Putamen (tissue), 1 donor: ENCODE results near the gene TMCO5A.
"Not testable (repeated sequence)": the region's sequence is repeated elsewhere in the genome, so short reads cannot be mapped to it uniquely, and the experiment has no call there.

Experiments used
- DNase-seq: peaks from one replicate; pipeline ENCODE4 v3.0.0-alpha.2; 2016; ENCODE audit warnings: low spot score

The TMCO5A gene

DNA sequence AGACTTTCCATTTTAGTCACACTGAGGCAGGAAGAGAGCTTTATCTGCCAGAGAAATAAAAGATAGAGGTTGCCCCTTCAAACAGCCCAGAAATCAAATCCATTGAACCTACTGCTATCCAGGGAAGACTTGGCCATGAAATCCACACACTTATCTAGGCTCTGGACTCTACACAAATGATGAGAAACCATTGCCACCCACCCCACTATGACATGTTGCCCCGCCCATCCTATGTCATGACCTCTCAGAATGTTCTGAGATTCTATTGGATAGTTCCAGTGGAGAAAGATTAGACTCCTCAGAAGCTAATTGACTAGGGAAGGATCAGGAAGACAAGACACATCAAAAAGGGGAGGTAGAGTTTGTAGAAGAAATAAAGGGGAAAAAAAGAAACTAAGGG is at the start of gene TMCO5A:
Gene TMCO5A, plus strand, starts transcription at position 301 of the 400 bp plus-strand sequence. CDS start 1,684 bp downstream, outside the sequence.
- no peak for DNase-seq

DNA sequence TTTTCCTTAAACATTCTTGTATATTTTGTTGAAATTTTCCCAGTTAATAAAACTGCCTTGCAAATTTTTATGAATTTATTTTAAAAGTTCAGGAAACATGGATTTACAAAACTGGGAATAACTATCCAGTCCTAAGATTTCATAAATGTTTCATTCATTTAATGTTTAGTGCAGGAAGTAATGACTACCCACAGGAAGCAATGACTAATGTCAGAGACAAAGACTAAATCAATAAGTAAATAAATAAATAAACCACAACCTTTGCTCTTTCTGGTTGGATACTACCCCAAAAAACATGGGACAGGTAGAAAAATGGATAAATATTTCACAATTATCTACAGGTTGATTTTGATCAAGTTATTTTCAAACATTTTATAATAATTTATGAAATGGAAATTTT is 48.8 kb upstream of the TMCO5A start:
- no peak for DNase-seq

DNA sequence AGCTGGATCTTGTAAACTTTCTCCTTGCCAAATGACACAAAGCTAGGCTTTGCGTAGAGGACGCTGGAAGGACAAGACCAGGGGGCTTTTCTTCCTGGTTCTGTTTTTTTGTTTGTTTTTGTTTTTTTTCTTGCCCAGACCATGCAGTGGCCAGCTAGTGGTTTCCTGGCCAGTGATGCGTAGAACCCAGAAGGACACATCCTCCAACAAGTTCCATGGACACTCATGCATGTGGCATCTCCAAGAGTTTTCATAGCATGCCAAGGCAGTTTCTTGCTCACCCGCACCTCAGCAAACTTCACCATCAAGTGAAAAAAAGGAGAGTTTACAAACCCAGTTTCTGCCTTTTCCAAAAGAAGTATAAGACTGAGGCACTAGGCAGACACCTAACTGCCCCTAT is 46.1 kb upstream of the TMCO5A start:
- DNase-seq = no peak

DNA sequence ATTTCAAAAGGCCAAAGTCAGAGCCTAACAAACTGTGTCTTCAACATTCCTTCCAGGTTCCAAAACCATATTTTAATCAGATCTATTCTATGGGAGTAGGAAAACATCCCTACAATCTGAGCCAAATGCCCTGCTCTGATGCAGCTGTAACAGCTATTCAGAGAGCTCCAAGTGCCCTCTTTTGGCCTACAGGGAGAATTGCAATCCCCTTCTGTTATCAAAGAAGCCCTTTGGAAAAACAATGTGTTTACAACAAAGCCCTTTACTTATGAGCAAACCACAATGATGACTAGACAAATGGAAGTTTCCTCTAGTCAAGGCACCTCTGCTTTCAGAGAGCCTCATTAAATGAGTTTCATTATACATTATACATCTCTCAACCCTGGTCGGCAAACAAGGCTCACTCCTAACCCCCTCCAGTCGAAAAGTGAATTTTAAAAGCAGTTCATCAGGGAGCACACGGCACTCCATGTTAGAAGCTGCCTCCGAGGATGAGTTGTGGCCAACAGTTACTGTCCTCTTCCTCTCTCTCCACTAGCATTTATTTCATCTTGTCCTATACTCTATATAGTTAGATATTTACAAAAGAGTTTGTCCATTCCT is 42.6 kb upstream of the TMCO5A start:
- peak; percentile 61 for DNase-seq

DNA sequence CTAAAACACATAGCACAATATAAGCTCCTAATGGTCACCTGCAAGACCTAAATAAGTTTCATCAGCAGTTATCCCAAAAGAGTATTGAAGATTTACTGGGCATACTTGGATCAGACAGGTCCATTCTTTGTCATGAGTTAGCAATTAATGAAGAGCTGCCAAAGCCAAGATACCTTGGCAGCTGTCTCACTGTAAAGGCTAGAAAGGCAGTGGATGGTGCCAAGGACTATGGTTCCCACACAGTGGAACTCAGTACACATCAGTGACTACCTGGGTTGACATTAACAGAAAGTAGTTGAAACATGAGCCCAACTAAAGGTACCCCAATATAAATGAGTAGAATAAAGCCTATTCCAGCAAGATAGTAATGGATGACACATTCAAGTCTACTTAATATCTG is 41.1 kb upstream of the TMCO5A start:
- DNase-seq = no peak

DNA sequence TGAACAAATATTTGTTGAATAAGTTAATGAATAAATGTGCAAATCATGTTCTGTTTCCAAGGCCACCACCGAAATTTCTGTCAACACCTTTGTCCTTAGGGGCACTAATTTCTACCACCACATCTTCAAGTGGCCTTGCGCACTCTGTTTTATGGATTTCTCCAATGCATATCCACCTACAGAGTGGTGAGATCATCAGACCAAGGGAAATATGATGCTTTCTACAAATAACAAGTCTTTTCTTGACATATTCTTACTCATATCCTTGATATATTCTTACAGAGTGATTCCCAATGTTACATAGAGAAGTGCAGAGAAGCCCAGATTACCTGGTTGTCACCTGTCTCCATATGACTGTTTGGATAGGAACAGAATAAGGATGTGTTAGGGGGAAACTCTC is 36.1 kb upstream of the TMCO5A start:
- DNase-seq = no peak

DNA sequence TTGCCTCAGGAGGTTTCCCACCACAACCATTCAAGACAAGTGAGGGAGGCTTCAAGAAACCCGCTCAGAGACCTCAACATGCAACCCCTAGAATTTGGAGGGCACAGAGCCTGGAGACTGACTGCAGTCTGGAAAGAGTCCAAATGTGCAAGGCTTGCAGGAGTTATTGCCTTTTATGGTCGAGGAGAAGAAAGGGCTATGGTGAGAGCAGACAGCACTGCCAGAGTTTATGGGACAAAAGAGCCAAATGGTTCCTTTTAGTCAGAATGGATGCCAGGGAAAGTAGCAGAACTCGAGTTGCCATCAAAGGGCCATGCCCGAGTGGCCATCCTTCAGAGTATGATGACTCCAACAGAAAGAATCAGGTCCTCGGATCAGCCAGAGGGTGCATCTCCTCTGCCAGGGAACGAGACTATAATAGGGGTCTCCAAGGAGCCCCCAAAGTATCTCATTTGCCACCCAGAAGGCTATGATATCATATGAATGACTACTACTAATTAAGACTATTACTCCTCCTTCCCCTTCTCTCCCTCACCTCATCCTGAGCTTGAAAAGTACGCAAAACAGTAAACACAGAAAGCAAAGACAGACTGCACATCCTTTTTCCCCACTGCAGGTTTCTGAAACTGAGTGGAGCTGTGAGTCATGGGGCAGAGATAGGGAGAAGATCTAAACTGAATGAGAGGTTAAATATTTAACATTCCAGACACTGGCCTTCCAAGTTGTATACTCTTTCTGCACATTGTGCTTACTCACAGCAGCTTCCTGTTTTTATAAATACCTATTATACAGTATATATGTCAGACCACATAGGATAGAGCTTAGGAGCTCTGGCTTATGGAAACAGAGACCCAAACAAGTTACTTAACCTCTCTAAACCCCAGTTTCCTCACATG is 33.9 kb upstream of the TMCO5A start:
- DNase-seq = no peak

DNA sequence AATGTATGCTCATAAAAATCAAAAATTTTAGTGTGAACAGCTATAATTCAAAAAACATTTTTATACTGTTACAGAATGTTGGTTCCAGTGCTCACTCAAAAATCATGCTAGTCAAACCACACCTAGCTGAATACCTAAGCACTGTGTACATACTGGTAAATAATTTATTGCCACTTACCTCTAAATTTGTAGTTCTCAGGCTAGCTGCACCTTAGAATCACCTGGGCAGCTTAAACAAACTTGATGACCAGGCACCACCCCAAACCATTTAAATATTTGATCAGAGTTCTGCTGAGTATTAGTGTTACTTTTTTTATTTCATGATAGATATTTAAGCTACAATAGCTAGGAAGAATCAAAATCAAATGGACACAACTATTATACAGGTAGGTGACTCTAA is 32.3 kb upstream of the TMCO5A start:
- DNase-seq = no peak

DNA sequence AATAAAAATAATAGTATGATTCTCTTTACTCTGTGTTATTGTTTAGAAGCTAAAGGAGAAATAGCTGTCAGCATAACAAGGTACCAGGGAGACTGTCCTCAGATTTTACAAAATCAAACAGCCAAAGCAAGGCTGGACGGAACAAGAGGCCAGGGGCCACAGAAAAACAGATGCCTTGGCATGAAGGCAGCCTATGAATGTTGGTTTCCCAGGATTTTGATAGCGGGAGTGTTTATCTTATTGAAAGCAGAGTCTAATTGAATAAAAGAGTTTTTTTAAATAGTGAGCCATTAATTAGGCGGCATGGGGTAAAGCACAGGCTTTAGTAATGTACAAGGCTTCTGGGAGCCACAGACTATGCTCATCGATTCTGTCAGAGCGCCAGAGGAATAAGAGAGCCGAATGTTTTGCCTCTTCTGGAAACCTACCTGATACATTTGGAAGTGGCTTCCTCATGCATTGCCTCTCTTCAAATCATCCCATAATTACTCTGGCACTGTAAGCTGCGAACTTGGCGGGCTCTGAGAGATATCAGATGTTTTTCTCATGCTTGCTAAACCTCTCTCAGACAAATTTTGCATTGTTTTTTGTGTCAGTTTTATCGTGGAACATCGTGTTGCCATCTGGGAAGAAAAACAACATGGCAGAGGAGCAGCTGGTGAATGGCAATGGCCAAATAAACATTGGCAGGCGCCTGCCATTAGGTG is 30.4 kb upstream of the TMCO5A start:
- DNase-seq = no peak

DNA sequence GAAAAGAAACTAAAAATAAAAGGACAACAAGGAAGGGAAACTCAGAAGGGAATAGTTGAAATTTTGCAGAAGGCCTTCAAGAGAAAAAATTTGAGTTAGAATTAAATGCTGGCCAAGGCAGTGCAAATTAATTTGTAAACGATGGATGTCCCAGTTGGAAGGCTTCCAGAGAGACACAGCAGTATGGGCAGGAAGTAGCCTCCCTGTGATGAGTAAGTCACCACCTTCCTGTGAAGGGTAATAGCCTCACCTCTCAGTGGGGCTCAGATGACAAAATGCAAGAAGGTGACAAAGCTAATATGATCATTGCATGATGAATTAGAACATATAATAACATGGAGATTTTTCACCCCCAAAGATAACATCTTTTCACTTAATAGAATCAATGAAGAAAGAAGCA is 27.3 kb upstream of the TMCO5A start:
- DNase-seq = no peak

DNA sequence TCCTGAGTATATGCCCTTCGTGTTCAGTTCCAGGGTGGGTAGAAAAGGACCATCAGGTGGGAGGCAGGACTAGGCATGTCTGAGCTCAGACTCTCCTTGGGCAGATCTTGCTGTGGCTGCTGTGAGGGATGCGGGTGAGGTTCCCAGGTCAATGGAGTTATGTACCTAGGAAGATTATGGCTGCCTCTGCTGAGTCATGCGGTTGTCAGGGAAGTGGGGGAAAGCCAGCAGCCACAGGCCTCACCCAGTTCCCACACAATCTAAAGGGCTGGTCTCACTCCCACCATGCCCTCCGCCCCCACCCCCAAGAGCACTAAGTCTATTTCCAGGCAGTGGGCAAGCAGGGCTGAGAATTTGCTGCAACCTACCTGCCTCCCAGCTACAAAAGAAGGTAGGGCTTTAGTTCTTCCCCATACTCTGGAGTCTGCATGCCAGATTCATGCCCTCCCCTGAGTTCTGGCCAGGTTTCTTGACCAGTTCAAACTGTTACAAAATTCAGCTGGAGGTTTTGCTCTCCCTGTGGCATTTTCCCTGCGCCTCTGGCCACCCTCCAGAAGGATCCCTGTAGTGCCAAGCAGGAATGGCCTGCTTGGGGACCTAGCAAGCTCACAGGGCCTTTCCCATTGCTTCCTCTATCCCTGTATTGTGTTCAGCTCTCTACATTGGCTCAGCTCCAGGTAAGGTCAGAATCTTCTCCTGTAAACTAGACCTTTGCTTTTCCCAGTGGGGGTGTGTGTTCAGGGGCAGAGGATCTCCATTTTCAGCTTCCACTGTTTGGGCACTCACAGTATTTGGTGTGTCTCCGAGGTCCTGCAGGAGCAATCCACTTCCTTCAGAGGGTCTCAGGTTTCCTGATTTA is 12.7 kb upstream of the TMCO5A start:
- DNase-seq = no peak

DNA sequence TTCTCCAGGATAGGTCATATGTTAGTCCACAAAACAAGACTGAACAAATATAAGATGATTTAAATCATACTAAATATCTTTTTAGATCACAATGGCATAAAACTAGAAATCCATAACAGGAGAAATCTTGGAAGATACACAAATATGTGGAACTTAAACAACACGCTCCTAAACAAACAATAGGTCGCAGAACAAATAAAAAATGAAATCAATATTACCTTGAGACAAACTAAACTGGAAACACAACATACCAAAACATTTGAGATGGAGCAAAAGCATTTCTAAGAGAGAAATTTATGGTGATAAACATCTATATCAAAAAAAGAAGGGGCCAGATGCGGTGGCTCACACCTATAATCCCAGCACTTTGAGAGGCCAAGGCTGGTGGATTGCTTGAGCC is 8.3 kb upstream of the TMCO5A start:
- no peak for DNase-seq

DNA sequence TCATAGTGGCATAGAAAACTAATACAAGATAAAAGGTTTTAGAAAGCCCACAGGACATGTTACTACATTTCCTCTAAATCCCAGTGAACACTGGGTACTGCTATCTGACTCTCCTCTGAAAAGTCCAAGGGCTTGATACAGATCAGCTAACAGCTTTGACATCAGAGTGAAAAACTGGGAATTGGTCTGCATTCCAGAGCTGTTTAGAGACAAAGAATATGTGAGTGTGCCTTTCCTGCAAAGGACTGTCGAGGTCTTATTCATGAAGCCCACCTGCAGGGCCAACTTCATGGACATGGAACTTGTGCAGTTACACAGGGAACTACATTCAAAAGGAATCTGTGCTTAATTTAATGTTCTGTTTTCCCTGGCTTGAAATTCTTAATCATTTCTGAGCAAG is 5.2 kb upstream of the TMCO5A start:
- DNase-seq = no peak

DNA sequence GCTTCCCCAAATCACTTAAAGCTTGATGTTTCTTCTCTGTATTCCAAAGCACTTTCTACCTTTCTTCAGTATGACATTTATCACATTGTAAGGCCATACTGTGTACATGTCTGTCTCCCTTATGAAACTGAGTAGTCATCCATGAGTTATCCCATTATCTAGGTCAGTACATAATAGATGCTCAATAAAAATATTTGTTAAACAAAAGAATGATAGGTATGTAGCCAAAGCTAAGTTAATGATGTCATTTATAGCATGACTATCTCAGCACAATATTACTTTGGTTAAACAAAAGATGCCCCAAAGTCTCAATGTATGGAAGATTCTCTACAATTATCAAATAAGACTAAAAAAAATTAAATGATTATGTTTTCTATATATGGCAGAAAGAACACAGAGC is 3.1 kb upstream of the TMCO5A start:
- DNase-seq = no peak

DNA sequence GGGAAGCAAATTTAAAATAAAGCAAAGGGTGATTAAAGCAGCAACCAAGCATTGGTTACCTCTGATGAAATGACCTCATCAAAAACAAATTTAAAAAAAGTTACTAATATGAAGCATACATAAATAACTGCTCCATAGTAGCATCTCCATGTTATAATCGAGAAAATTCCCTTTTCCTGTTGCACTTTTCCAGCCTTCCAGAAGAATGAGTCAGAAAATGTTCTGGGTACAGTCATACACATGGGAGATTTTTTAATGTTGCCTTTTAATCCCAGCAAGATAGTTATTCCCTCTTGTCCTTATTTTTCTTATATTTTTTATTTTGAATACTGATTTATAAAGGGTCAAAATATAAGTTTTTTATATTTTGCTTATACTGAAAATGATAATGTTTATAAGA is 2.6 kb upstream of the TMCO5A start:
- no peak for DNase-seq

DNA sequence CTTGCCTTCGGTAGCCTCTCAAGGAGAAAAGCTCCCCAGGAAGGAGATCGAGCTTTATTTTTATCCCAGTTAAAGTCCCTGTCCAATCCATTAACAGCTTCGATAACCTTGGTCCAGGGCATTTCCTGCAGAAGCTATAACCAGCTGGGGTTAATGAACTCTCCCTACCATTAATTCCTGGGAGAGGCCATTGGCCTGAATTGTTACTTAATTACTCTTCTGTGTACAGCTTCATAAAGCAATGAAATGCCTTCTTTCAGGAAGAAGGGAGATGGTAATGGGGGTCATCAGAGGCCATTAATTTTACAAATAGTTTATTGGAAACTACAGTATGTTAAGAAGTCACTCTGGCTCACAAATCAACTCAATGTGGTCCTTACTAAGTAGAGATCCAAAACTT is 1.9 kb upstream of the TMCO5A start:
- DNase-seq = no peak

DNA sequence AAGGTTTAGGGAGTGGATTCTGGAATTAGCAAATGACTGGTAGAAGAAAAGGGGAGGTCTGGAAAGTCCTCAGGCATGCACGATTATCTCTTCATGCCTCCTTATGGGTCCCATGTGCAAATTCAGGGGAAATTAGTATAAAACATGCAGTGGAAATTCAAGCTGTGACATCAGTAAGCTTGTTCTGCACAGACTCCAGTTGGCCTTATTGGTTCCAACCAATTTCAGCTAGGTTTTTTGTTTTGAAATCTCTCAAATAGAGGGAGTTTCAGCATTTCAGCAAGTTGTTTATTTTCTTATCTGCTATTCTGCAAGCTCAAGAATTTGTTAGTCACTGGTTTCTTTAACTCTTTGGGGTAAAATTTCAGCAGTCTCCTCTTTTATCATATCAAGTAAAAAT is 774 bp upstream of the TMCO5A start:
- no peak for DNase-seq

DNA sequence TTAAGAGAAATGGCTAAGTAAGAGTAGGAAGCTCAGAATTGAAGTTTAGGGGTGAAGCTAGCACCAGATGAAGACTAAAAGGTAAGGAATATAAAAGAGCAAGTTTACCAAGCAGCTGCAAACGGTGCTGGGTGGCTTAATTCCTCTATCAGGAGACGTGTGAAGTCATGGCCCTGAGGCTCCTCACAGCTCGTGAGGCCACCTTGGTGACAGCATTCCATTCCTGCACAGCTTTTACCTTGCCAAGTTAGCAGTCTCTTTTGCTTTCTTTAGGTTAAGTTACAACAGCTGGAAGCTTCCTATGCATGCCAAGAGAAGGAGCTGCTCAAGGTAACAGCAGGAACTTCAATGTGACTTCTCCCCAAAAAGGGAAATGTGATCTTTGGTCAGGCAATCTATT is 6.4 kb downstream of the TMCO5A start:
- DNase-seq = no peak

DNA sequence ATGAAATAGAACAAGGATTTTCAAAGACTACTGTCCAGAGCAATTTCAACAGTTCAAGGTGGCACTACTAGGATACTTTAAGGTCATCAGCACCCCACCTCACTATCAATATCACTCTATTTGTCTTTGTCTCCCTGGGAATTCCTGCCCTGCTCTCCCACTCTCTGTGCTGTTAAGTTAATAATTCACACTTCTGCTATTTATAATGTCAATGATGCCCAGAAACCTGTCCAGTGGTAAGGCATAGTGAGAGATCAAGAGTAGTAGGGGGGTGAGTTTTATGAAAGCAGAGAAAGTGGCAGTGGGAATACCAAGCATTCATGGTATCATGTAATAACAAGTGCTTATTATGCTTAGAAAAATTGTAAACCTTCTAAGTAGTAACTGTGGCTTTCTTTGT is 7.3 kb downstream of the TMCO5A start:
- no peak for DNase-seq

DNA sequence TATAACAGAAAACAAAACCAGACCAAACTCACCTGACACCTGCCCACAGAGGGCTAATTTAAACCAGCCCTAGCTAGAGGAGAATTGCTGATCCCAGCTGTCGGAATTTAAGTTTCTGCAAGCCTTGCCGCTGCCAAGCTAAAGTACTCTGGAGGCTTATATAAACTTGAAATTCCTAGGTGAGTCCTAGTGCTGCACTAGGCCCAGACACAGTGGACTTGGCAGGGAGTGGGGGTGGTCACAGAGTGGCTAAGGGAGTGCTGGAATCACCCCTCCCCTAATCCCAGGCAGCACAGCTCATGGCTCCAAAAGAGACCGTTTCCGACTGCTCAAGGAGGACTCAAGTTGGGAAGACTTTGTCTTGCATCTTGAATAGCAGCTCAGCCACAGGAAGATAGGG is 17.6 kb downstream of the TMCO5A start:
- DNase-seq = no peak

DNA sequence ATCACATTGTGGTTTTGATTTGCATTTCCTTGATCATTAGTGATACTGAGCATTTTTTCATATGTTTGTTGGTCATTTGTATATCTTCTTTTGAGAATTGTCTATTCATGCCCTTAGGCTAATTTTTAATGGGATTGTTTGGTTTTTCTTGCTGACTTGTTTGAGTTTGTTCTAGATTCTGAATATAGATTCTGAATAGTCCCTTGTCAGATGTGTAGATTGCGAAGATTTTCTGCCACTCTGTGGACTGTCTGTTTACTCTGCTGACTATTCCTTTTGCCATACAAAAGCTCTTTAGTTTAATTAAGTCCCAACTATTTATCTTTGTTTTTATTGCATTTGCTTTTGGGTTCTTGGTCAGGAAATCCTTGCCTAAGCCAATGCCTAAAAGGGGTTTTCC is 26.3 kb downstream of the TMCO5A start:
- DNase-seq = not testable (repeated sequence)

DNA sequence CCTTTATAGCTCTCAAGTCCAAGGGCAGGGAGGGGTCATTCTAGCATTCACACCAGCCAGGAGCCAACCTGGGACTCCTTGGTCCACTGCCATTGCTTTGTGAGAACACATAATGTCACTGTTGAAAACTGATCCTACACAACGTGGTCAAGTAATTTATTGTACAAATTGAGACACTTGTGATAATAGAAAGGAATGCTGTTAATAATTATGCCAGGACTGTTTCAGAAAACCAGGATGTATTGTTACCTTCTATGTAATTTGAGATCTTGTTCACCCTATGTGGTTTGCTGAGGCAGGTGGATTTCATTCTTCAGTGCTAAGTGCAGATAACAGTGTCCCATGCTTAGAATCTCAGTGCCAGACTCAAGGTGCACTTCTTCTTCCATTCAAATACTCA is 33.3 kb downstream of the TMCO5A start:
- no peak for DNase-seq
